Progenitor cell of endocrine pancreas (in vitro differentiated cells): ENCODE results near the gene CTNNBL1. TPM values are rescaled to one million over a fixed set of nuclear protein-coding genes. Genes with fewer than 3 reads are reported as not detected.
A peak's percentile ranks its signal among the peaks of the same experiment; 100 is the strongest.

Experiments
- DNase-seq: peaks from one replicate; pipeline ENCODE4 v3.0.0; 2021; ENCODE audit warnings: low spot score; ENCODE audit not compliant: unreplicated experiment
- H3K27ac Mint-ChIP-seq: 2 replicates; pipeline ENCODE4 v1.8.0; 2021; ENCODE audit warnings: mild to moderate bottlenecking, moderate library complexity, mixed read lengths
- H3K27me3 Mint-ChIP-seq: 2 replicates; pipeline ENCODE4 v1.8.0; 2021; ENCODE audit warnings: mixed read lengths
- H3K36me3 Mint-ChIP-seq: 2 replicates; pipeline ENCODE4 v1.8.0; 2022; ENCODE audit warnings: mixed read lengths; ENCODE audit not compliant: insufficient read depth
- H3K4me1 Mint-ChIP-seq: 2 replicates; pipeline ENCODE4 v1.8.0; 2021; ENCODE audit warnings: low read depth, mixed read lengths
- H3K4me3 Mint-ChIP-seq: 2 replicates; pipeline ENCODE4 v1.8.0; 2021; ENCODE audit warnings: low read depth, mild to moderate bottlenecking, moderate library complexity, mixed read lengths
- H3K9me3 Mint-ChIP-seq: 2 replicates; pipeline ENCODE4 v1.8.0; 2021; ENCODE audit warnings: low read depth, mixed read lengths
- CTCF ChIP-seq: fragments of 200-600 bp; sonication (generic); IDR thresholded peaks from one replicate; pipeline ENCODE4 v1.5.0; 2021; ENCODE audit warnings: antibody characterized with exemption, mild to moderate bottlenecking; ENCODE audit not compliant: unreplicated experiment
- total RNA-seq: library from RNA; stranded (reverse); gene quantifications from 2 replicates; pipeline ENCODE4 v1.2.1, GENCODE V29; 2021

Gene CTNNBL1
- total RNA-seq, 1 donor from 2014 or later = 60.4 TPM

- H3K4me1 Mint-ChIP-seq = peaks cover 2% of the 10 kb centered on the region
- DNase-seq = no peak
- H3K4me3 Mint-ChIP-seq = no peak overlapping the region
- H3K9me3 Mint-ChIP-seq = no peaks in the 10 kb centered on the region
- H3K36me3 Mint-ChIP-seq = no peaks in the 10 kb centered on the region
- H3K27ac Mint-ChIP-seq = no peak overlapping the region
- TF ChIP-seq CTCF = no peak
- H3K27me3 Mint-ChIP-seq = no peaks in the 10 kb centered on the region
Observed at GRCh38 chr20:37757550-37757949, 63.7 kb downstream of the CTNNBL1 start.

- Mint-ChIP-seq H3K4me1 (peaks cover 2% of the 10 kb centered on the region), H3K9me3 (no peaks in the 10 kb centered on the region), H3K27ac (no peak overlapping the region), H3K4me3 (no peak overlapping the region), H3K27me3 (no peaks in the 10 kb centered on the region), H3K36me3 (no peaks in the 10 kb centered on the region)
- DNase-seq = no peak
- TF ChIP-seq CTCF = peak; percentile 43
Observed at GRCh38 chr20:37758332-37758731, 64.5 kb downstream of the CTNNBL1 start.

GRCh38 chr20:37759052-37759553 lies 65.3 kb downstream of the CTNNBL1 start:
- Mint-ChIP-seq H3K4me3 (no peak overlapping the region), H3K27ac (no peak overlapping the region)

GRCh38 chr20:37759761-37760209 lies 66.0 kb downstream of the CTNNBL1 start:
- peaks cover 2% of the 10 kb centered on the region for H3K4me1 Mint-ChIP-seq
- peak overlapping the region; percentile 12 for H3K27ac Mint-ChIP-seq
- H3K36me3 Mint-ChIP-seq = peaks cover under 1% of the 10 kb centered on the region
- H3K27me3 Mint-ChIP-seq = no peaks in the 10 kb centered on the region
- no peak for DNase-seq
- H3K4me3 Mint-ChIP-seq = no peak overlapping the region
- no peaks in the 10 kb centered on the region for H3K9me3 Mint-ChIP-seq
- TF ChIP-seq CTCF = no peak

More at GRCh38 chr20:37759052-37759553, 65.3 kb downstream of the CTNNBL1 start:
- H3K4me1 Mint-ChIP-seq = peaks cover 2% of the 10 kb centered on the region
- H3K27me3 Mint-ChIP-seq = no peaks in the 10 kb centered on the region
- no peaks in the 10 kb centered on the region for H3K9me3 Mint-ChIP-seq
- TF ChIP-seq CTCF = no peak
- no peak for DNase-seq
- no peaks in the 10 kb centered on the region for H3K36me3 Mint-ChIP-seq

- no peak for TF ChIP-seq CTCF
- Mint-ChIP-seq H3K36me3 (peaks cover 1% of the 10 kb centered on the region), H3K9me3 (no peaks in the 10 kb centered on the region), H3K4me3 (no peak overlapping the region), H3K27me3 (no peaks in the 10 kb centered on the region), H3K27ac (no peak overlapping the region), H3K4me1 (peaks cover 2% of the 10 kb centered on the region)
- no peak for DNase-seq
Observed at GRCh38 chr20:37760322-37760721, 66.5 kb downstream of the CTNNBL1 start.
